Activated CD4-positive, alpha-beta T cell treated with anti-CD3 and anti-CD28 coated beads, Interleukin-2, amount 10 ng/mL, durations not matched to agents 24 days and 14 days (primary cell): ENCODE measurements around the gene ZNF697. TPM values are rescaled to one million over a fixed set of nuclear protein-coding genes. Genes with fewer than 3 reads are reported as not detected.

Experiments used
- DNase-seq: peaks from one replicate; pipeline ENCODE4 v3.0.0; 2022
- H3K27ac Mint-ChIP-seq: one replicate; pipeline ENCODE4 v1.8.0; 2022; ENCODE audit warnings: mild to moderate bottlenecking, mixed read lengths
- H3K27me3 Mint-ChIP-seq: one replicate; pipeline ENCODE4 v1.8.0; 2022; ENCODE audit warnings: mixed read lengths
- H3K36me3 Mint-ChIP-seq: one replicate; pipeline ENCODE4 v1.8.0; 2022; ENCODE audit warnings: low read depth, mild to moderate bottlenecking, mixed read lengths
- H3K4me1 Mint-ChIP-seq: one replicate; pipeline ENCODE4 v1.8.0; 2021; ENCODE audit warnings: mixed read lengths
- H3K4me3 Mint-ChIP-seq: one replicate; pipeline ENCODE4 v1.8.0; 2022; ENCODE audit warnings: mild to moderate bottlenecking, moderate library complexity, mixed read lengths
- H3K9me3 Mint-ChIP-seq: one replicate; pipeline ENCODE4 v1.8.0; 2021; ENCODE audit warnings: mixed read lengths
- intact Hi-C: fragments of 100-400 bp; cut with micrococcal nuclease; formaldehyde crosslinking; loops from one replicate; pipeline ENCODE4 v1.15.1; 2023
- total RNA-seq: library from RNA; stranded (reverse); gene quantifications from 2 replicates; pipeline ENCODE4 v1.2.3, GENCODE V29; 2022

ZNF697 gene
- total RNA-seq, 1 donor from 2014 or later = 4.5 TPM

DNA sequence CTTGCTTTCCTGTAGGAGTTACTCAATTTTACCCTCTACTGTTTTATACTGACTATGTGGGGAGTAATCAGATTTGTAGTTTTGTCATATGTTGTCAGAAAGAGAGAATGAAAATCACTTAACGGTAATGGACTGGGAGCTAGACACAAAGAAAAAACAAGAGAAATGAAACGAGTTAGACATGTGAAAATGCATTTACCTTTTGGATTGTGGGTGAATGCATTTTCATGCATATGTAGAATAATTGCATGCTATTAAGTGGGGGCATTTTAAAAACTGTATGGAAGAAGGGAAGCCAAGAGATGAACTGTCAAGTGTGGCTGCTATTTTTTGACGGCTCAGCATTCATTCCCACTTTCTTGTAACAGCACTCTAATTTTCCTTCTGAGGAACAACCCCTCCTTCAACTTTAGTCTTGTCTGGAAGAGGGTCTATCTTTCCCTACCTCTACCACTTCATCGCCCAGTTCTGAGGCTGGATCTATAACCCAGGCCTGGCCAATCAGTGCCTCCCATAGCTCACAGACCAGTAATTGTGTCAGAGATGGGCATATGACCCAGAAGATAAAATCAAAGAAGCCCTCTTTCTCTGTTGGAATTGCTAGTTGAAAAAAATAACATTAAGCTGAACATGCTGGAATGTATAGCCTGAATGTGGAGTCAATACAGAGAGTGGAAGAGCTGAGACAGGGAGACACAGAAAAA lies 5.2 kb upstream of the ZNF697 start:
- intact Hi-C loops = no loop called here
- Mint-ChIP-seq H3K27me3 (peaks cover 65% of the 10 kb centered on the region), H3K9me3 (no peaks in the 10 kb centered on the region), H3K4me3 (no peak overlapping the region), H3K36me3 (no peaks in the 10 kb centered on the region), H3K4me1 (peaks cover 10% of the 10 kb centered on the region), H3K27ac (no peak overlapping the region)
- no peak for DNase-seq

DNA sequence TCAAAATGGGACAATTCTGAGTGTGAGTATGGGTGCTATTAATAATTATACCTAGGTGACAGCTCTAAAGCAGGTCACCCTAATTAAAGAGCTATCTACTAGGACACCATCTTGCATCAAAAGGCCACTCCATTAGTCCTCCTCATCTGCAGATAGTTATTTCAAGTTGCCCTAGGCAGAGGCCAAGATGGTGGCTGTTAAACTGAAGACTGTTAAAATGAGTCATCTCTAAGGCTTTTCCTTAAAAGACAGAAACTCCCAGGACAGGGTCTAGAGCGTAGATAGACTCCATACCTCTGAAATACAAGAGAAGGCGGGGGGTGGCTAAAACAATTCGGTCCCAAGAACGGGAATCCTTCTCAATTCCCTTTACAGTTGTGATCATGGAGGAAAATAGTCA lies 4.5 kb upstream of the ZNF697 start:
- Mint-ChIP-seq H3K4me3 (no peak overlapping the region), H3K27me3 (peaks cover 68% of the 10 kb centered on the region), H3K27ac (no peak overlapping the region), H3K4me1 (peaks cover 12% of the 10 kb centered on the region), H3K36me3 (no peaks in the 10 kb centered on the region), H3K9me3 (no peaks in the 10 kb centered on the region)
- DNase-seq = no peak
- intact Hi-C loops = no loop called here

DNA sequence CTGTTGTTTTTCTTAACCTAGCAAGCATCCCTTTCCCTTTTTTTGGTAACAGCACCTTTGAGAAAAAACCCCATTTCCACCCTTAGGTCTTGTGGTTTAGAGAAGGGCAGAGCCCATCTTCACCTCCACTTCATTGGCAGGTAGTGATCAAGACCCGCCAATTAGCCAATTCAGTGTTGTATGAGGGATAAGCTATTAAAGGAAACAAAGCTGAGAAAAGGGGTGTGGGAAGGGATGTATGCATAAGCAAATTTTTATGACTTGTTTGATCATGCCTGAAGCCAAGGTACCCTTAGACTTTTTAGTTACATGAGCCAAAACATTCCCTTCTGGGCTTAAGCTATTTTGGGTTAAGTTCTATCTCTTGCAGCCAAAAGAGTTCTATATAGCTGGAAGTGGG lies 3.6 kb upstream of the ZNF697 start:
- Mint-ChIP-seq H3K4me1 (peaks cover 14% of the 10 kb centered on the region), H3K36me3 (no peaks in the 10 kb centered on the region), H3K9me3 (peaks cover 1% of the 10 kb centered on the region), H3K4me3 (no peak overlapping the region), H3K27me3 (peaks cover 72% of the 10 kb centered on the region), H3K27ac (no peak overlapping the region)
- DNase-seq = no peak
- intact Hi-C loops = no loop called here

DNA sequence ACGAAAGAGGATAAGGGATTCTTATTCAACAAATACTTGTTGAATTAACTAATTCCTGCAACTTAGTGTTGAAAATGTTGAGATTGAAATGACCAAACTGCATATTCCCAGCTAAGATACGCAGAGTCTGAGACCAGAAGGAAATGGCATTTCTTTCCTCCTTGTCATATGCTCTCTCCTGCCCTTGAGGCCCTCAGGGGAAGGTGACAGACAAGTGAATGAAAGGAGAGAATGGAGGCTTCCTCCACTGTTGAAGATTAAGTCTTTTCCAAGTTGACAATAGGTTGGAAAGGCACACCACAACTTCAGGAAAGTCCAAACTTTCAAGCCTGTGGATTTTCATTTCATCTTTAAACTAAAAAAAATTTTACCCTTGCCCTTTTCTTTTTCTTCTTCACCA lies 3.1 kb upstream of the ZNF697 start:
- H3K27me3 Mint-ChIP-seq = peaks cover 76% of the 10 kb centered on the region
- intact Hi-C loops = no loop called here
- H3K4me3 Mint-ChIP-seq = no peak overlapping the region
- no peak for DNase-seq
- H3K27ac Mint-ChIP-seq = no peak overlapping the region
- no peaks in the 10 kb centered on the region for H3K36me3 Mint-ChIP-seq
- peaks cover 6% of the 10 kb centered on the region for H3K9me3 Mint-ChIP-seq
- H3K4me1 Mint-ChIP-seq = peaks cover 18% of the 10 kb centered on the region

DNA sequence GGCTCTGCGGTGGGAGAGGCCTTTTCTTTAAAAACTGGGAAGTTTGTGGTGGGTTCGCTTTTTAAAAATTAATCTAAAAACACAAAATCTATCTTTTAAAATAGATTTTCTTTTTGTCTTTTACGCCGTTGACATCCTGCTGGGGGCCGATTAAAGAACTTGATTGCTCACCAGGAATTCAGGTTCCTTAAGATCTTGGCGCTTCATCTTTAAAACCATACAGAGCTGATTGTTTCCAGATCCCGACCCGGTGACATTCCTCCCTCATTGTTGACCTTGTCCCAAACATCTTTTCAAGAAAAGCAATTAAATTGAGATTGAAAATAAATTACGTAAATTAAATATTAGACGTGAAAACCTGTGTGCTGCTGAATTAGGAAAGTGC lies 546 bp upstream of the ZNF697 start:
- no peaks in the 10 kb centered on the region for H3K36me3 Mint-ChIP-seq
- intact Hi-C loops = loop anchor here (1.0 to 5.0 kb wide), 3 partner anchors 8 to 1511 kb away; no protein-coding TSS in a partner anchor
- peak overlapping the region; percentile 88 for H3K4me3 Mint-ChIP-seq
- H3K27ac Mint-ChIP-seq = no peak overlapping the region
- DNase-seq = no peak
- H3K9me3 Mint-ChIP-seq = peaks cover 15% of the 10 kb centered on the region
- peaks cover 83% of the 10 kb centered on the region for H3K27me3 Mint-ChIP-seq
- H3K4me1 Mint-ChIP-seq = peaks cover 29% of the 10 kb centered on the region

DNA sequence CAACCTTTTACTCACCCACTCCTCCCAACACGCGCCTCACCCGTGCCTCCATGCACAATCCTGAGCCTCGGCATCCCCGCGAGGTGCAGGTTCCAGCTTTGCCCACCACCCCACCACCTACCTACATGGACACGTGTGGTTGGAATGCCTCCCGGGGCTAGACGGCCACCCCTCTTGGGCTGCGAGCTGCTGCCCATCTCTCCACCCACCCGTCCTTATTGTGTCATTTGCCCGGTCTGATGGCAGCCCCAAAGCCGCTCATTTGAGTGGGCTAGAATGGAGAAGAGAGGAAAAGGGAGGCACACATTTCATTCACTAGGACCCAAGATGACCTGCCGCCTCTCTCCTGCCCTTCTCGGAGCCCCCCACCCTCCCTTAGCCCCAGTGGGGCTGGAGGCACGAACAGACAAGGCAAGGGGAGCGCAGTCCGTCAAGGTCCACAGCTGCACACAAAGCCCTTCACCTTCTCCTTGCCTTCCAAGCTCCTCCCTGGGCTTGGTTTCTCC lies 785 bp downstream of the ZNF697 start:
- Mint-ChIP-seq H3K36me3 (no peaks in the 10 kb centered on the region), H3K4me1 (peaks cover 29% of the 10 kb centered on the region), H3K27me3 (peaks cover 79% of the 10 kb centered on the region), H3K27ac (no peak overlapping the region), H3K9me3 (peaks cover 15% of the 10 kb centered on the region), H3K4me3 (peak overlapping the region; percentile 88)
- intact Hi-C loops = loop anchor here (5.0 kb wide), 2 partner anchors 35 to 1510 kb away; no protein-coding TSS in a partner anchor
- no peak for DNase-seq

DNA sequence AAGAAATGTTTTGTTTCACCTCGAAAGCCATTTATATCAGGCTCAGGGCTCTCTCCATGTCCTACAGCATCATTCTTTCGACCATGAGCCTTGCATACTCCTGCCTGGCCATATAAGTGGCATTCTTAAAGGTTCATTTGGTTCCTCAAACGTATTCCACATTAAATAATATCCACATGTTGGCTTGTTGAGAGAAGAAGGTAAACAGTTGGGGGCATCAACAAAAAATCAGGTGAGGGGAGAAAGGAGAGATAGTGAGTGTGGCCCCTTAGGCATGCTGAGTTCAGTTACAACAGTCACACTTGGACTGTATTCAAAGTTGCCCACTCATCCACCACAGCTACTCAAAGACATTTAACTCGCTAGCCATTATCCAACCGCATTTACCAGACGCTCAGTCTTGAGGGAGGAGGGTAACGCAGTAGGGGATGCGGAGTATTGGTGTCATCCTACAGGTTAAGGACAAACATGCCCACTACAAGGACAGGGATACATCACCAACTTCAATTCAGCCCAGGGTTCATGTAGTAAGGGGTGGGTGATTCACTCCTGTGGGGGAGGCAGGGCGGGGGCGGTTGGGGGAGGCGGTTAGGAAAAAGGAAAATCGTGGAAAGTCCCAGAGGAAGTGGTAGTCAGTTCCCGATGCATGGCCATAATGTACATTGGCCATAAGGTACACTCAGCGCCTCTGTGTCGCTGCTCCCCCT lies 1.4 kb downstream of the ZNF697 start:
- Mint-ChIP-seq H3K27me3 (peaks cover 76% of the 10 kb centered on the region), H3K36me3 (no peaks in the 10 kb centered on the region), H3K4me1 (peaks cover 29% of the 10 kb centered on the region), H3K27ac (peak overlapping the region; percentile 23), H3K9me3 (peaks cover 21% of the 10 kb centered on the region), H3K4me3 (peak overlapping the region; percentile 88)
- DNase-seq = no peak
- intact Hi-C loops = loop anchor here (5.0 kb wide), 2 partner anchors 34 to 1509 kb away; no protein-coding TSS in a partner anchor

DNA sequence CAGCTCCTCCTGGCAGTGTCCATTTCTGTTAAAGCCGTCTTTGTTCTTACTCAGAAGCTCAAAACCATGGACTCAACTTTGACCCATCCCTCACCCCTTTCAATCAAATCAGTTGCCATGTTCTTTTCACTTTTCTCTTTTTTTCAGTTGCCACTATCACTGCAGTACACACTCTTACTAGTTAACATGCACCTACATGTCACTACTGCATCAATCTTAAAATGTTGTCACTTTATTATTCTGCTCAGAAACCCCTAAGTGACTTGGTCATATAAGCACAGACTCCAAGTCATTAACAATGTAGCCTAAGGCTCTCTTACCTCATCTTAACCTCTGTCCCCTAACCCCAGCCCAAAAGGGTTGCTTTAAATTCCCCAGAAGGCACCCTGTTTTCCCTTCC lies 9.0 kb downstream of the ZNF697 start:
- peaks cover 28% of the 10 kb centered on the region for H3K27me3 Mint-ChIP-seq
- H3K27ac Mint-ChIP-seq = no peak overlapping the region
- peaks cover 5% of the 10 kb centered on the region for H3K9me3 Mint-ChIP-seq
- no peak for DNase-seq
- no peaks in the 10 kb centered on the region for H3K4me1 Mint-ChIP-seq
- intact Hi-C loops = no loop called here
- no peak overlapping the region for H3K4me3 Mint-ChIP-seq
- no peaks in the 10 kb centered on the region for H3K36me3 Mint-ChIP-seq

DNA sequence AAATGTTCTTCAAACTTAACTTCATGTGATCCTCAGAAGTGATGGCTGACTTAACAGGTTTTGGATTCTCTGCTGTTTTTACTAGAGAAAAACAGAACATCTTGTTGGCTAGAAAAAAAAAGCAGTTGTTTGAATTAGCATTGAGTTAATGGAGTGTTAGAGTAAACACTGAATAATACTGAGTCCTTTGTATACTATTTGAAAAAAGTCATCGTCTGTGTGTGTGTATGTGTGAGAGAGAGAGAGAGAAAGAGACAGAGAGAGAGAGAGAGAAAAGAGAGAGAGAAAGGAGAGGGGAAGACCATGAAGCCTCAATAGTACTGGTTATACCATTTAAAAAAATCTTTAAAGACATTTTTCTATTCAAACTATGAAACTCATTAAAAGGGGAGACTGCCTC lies 10.4 kb downstream of the ZNF697 start:
- Mint-ChIP-seq H3K4me1 (peaks cover 4% of the 10 kb centered on the region), H3K4me3 (no peak overlapping the region), H3K27me3 (peaks cover 33% of the 10 kb centered on the region), H3K9me3 (peaks cover 5% of the 10 kb centered on the region), H3K36me3 (no peaks in the 10 kb centered on the region), H3K27ac (no peak overlapping the region)
- intact Hi-C loops = no loop called here
- no peak for DNase-seq

DNA sequence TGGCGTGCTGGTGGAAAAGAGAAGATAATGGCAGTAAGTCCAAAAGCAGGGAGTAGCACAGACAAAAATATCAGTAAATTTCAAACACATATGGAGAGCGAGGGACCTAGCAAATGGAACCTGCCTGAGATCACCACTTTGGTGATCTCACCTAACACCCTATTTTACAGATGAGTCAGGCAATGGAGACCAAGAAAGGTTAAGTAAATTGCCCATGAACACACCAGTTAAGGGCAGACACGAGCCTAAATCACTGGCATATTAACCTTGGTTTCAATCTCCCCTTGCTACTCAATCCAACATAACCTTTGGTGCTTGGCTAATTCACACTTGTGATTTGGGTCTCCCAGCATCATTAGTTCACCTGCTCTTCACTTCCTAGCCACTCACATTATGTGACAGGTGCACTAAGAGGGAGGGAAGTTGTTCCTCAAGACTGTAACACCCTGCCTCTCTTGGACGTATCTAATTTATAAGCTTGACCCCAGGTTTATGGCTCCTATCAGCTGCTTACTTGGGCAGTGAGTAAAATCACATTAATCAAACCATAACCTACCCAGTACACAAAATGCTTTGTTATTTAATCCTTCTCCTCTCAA lies 11.5 kb downstream of the ZNF697 start:
- H3K27me3 Mint-ChIP-seq = peaks cover 38% of the 10 kb centered on the region
- no peak for DNase-seq
- H3K27ac Mint-ChIP-seq = no peak overlapping the region
- H3K9me3 Mint-ChIP-seq = no peaks in the 10 kb centered on the region
- H3K36me3 Mint-ChIP-seq = no peaks in the 10 kb centered on the region
- H3K4me3 Mint-ChIP-seq = no peak overlapping the region
- peaks cover 4% of the 10 kb centered on the region for H3K4me1 Mint-ChIP-seq
- intact Hi-C loops = no loop called here

DNA sequence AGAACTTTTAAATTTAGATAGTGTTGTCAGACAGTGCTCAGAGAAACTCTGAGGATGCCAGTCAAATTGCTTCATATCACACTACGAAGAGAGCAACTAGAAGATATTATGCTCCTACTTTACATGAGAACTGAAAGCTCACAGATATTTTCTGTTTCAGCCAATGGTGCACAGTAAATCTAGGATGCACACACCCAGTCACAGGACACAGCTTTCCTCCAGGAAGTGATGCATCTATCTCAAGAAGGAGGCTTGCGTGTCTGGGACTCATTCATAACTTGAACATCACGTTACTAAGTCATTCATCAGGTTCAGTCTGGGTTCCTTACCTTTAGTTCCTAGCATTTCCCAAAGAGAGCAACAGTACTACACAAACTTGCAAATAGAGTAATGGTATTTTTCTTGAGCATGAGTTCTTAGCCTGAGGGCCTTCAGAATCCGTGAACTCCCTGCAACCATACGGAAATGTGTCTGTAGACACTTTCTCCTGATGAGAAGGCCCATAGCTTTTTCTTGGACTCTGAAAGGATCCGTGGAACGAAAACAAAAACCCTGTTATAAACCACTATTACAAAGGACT lies 12.2 kb downstream of the ZNF697 start:
- Mint-ChIP-seq H3K9me3 (no peaks in the 10 kb centered on the region), H3K27ac (no peak overlapping the region), H3K4me3 (no peak overlapping the region), H3K36me3 (no peaks in the 10 kb centered on the region), H3K27me3 (peaks cover 42% of the 10 kb centered on the region), H3K4me1 (peaks cover 4% of the 10 kb centered on the region)
- no peak for DNase-seq
- intact Hi-C loops = no loop called here

DNA sequence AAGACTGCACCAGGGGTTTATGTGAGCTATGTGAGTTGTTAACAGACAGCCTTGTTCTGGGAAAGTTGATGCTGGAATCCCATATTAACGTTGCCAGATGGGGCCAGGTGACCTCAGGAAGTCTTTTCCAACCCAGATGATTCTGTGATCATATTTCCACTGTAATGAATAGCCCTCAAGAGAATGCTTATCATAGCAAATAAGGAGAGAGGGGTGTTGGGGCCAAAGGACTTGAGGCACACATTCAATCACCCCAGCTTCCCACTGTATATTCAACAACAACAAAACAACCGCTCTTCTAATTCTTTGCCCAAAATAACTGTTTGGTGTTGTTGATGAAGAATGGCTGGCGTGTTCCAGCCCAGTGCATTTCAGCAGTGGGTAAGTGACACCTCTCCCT lies 14.1 kb downstream of the ZNF697 start:
- H3K27ac Mint-ChIP-seq = no peak overlapping the region
- peaks cover 4% of the 10 kb centered on the region for H3K4me1 Mint-ChIP-seq
- peaks cover 52% of the 10 kb centered on the region for H3K27me3 Mint-ChIP-seq
- no peaks in the 10 kb centered on the region for H3K9me3 Mint-ChIP-seq
- DNase-seq = no peak
- intact Hi-C loops = no loop called here
- no peaks in the 10 kb centered on the region for H3K36me3 Mint-ChIP-seq
- H3K4me3 Mint-ChIP-seq = no peak overlapping the region

DNA sequence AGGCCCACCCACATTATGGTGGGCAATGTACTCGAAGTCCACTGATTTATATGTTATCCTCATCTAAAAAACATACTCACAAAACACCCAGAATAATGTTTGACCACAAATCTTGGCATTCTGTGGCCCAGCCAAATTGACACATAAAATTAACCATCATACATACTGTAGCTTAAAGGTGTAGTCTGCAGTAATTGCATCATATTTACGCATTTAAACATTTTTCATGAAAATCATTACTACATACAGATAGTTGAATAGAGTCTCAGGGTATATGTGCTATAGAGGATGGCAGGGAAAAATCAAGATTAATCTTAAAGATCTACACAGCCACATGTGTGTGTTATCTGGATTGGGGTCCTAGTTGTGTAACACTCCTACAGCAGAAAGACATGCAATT lies 14.5 kb downstream of the ZNF697 start:
- H3K9me3 Mint-ChIP-seq = no peaks in the 10 kb centered on the region
- H3K27ac Mint-ChIP-seq = no peak overlapping the region
- H3K4me1 Mint-ChIP-seq = peaks cover 4% of the 10 kb centered on the region
- DNase-seq = no peak
- H3K4me3 Mint-ChIP-seq = no peak overlapping the region
- H3K27me3 Mint-ChIP-seq = peaks cover 56% of the 10 kb centered on the region
- no peaks in the 10 kb centered on the region for H3K36me3 Mint-ChIP-seq
- intact Hi-C loops = loop anchor here (2.0 kb wide), 1 partner anchor 23 kb away; no protein-coding TSS in a partner anchor

DNA sequence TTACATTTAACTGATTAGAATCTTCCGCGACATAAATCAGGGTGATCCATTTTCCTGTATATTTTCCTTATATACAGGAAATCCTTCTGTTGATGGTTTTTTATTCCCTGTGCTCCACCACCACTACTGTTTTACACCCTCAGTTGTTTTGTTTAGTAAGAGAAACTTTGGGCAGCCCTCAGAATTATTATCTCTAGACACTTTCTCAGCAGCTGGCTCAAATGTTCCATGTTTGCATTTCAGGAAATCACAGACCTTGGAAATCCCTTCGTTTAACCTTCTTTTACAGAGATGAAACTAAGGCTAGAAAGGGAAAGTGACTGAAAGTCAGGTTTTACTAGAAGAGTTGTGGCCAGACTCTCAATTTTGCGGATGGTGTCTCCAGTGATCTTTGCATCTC lies 15.2 kb downstream of the ZNF697 start:
- H3K27ac Mint-ChIP-seq = no peak overlapping the region
- no peak for DNase-seq
- H3K9me3 Mint-ChIP-seq = no peaks in the 10 kb centered on the region
- peaks cover 4% of the 10 kb centered on the region for H3K4me1 Mint-ChIP-seq
- no peaks in the 10 kb centered on the region for H3K36me3 Mint-ChIP-seq
- no peak overlapping the region for H3K4me3 Mint-ChIP-seq
- intact Hi-C loops = loop anchor here (2.0 kb wide), 1 partner anchor 24 kb away; no protein-coding TSS in a partner anchor
- peaks cover 61% of the 10 kb centered on the region for H3K27me3 Mint-ChIP-seq
